Gastroesophageal sphincter (tissue), 3 donors: ENCODE measurements around the gene CCDC88C.

Experiments used
- POLR2AphosphoS5 ChIP-seq: sonication (generic); formaldehyde crosslinking; IDR thresholded peaks from one replicate; pipeline ENCODE4 v1.6.1; 2017; ENCODE audit warnings: antibody characterized with exemption
- TF ChIP-seq, protein P1 (sequence below), 4 experiments: fragments of 200-600 bp in 2 of 4; fragments of 450-650 bp in 2 of 4; sonication (generic) in 1 of 4; IDR thresholded peaks; one replicate each; pipeline ENCODE4 v1.5.1; 2017 to 2019; ENCODE audit warnings: antibody characterized with exemption in 4 of 4, mild to moderate bottlenecking in 2 of 4, moderate library complexity in 2 of 4

GRCh38 chr14:91394105-91395081, 23.2 kb downstream of the CCDC88C start:
- TF ChIP-seq, protein P1, sequence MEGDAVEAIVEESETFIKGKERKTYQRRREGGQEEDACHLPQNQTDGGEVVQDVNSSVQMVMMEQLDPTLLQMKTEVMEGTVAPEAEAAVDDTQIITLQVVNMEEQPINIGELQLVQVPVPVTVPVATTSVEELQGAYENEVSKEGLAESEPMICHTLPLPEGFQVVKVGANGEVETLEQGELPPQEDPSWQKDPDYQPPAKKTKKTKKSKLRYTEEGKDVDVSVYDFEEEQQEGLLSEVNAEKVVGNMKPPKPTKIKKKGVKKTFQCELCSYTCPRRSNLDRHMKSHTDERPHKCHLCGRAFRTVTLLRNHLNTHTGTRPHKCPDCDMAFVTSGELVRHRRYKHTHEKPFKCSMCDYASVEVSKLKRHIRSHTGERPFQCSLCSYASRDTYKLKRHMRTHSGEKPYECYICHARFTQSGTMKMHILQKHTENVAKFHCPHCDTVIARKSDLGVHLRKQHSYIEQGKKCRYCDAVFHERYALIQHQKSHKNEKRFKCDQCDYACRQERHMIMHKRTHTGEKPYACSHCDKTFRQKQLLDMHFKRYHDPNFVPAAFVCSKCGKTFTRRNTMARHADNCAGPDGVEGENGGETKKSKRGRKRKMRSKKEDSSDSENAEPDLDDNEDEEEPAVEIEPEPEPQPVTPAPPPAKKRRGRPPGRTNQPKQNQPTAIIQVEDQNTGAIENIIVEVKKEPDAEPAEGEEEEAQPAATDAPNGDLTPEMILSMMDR (IDR thresholded peaks at IDR 0.05), result no peak
- no peak for TF ChIP-seq POLR2AphosphoS5
